GM12801 (cell line): ENCODE results near the gene PLCB4.

Experiments used
- CTCF ChIP-seq: IDR thresholded peaks from one replicate; pipeline ENCODE4 v1.5.1; 2011; ENCODE audit warnings: control low read depth; ENCODE audit not compliant: insufficient read length; ENCODE audit errors: extremely low read depth

Gene PLCB4

GRCh38 chr20:9506964-9507369 lies 438.1 kb downstream of the PLCB4 start:
- TF ChIP-seq CTCF: no peak

- TF ChIP-seq CTCF: no peak
These were observed 438.8 kb downstream of the PLCB4 start for GRCh38 chr20:9507544-9508239.

DNA sequence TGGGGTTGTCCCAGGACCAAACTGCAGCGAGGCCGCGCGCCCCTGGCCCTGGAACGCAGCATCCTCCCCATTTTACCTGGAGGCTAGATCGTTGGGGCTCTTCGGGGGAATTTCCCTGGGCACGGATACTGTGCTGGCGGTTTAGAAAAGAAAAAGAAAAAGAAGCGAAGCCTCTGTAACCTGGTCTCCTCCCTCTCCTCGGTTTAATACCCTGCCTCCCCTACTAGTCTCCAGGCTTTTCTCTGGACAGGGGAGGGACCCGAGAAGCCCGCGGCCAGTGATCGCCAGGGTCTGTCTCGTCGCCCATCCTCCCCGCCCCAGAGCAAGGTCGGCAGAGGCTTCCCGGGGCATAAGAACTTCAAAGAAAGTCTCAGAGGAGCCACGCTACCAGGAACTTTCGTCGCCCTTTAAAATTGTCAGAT lies 439.4 kb downstream of the PLCB4 start:
- TF ChIP-seq CTCF: no peak

- no peak for TF ChIP-seq CTCF
These were observed 439.9 kb downstream of the PLCB4 start for GRCh38 chr20:9508696-9509178.

GRCh38 chr20:9509246-9509645 lies 440.4 kb downstream of the PLCB4 start:
- no peak for TF ChIP-seq CTCF

GRCh38 chr20:9510911-9511310 lies 442.0 kb downstream of the PLCB4 start:
- no peak for TF ChIP-seq CTCF

GRCh38 chr20:9514072-9514460 lies 445.2 kb downstream of the PLCB4 start:
- TF ChIP-seq CTCF: no peak
